IMR-90 (cell line): Measurements from ENCODE around the gene PLPP3. TPM values are rescaled to one million over a fixed set of nuclear protein-coding genes. Genes with fewer than 3 reads are reported as not detected.

ENCODE experiments used
- ATAC-seq: fragments of 200-7000 bp; cut with Tn5 transposase; 2 replicates; pipeline ENCODE4 v1.9.1; 2020; ENCODE audit warnings: low read depth, mild to moderate bottlenecking, moderate library complexity
- BruUV-seq: library from RNA; stranded (reverse); fragments of 400-500 nt; replicated peaks from 2 replicates; lab custom pipeline; 2021; lab: Mats Ljungman, UMichigan
- CTCF ChIA-PET: fragments of 300-600 bp; formaldehyde crosslinking; extraction: SDS; loops from one replicate; lab custom pipeline; 2021; ENCODE audit warnings: antibody characterized with exemption; lab: Yijun Ruan, JAX
- POLR2A ChIA-PET: fragments of 300-600 bp; sonication (Branson Sonifier 250); formaldehyde crosslinking; loops from one replicate; lab custom pipeline; 2022; ENCODE audit warnings: antibody characterized with exemption; ENCODE audit not compliant: unreplicated experiment; lab: Charles Lee
- DNase-seq: peaks from one replicate; pipeline ENCODE4 v3.0.0; 2013
- H2AFZ ChIP-seq: replicated peaks from 2 replicates; pipeline ENCODE3; 2013; ENCODE audit warnings: low read length, mild to moderate bottlenecking; ENCODE audit not compliant: poor library complexity
- H2AK5ac ChIP-seq: 2 replicates; pipeline ENCODE4 v1.6.1; 2013; ENCODE audit warnings: low read depth, low read length, inconsistent platforms
- H2AK9ac ChIP-seq: replicated peaks from 2 replicates; pipeline ENCODE3; 2013; ENCODE audit warnings: mild to moderate bottlenecking, low read depth, low read length, moderate library complexity; ENCODE audit not compliant: poor library complexity
- H2BK120ac ChIP-seq: 2 replicates; pipeline ENCODE4 v1.6.1; 2013; ENCODE audit warnings: low read depth, low read length, inconsistent platforms
- H2BK15ac ChIP-seq: 3 replicates; pipeline ENCODE4 v1.6.1; 2013; ENCODE audit warnings: low read depth, low read length, inconsistent platforms
- H2BK20ac ChIP-seq: 2 replicates; pipeline ENCODE4 v1.6.1; 2013; ENCODE audit warnings: low read depth, mild to moderate bottlenecking, inconsistent platforms, low read length, moderate library complexity
- H2BK5ac ChIP-seq: 2 replicates; pipeline ENCODE4 v1.6.1; 2013; ENCODE audit warnings: mild to moderate bottlenecking, low read depth, low read length, inconsistent platforms; ENCODE audit not compliant: poor library complexity, severe bottlenecking
- H3K14ac ChIP-seq: replicated peaks from 2 replicates; pipeline ENCODE4 v1.6.1; 2013; ENCODE audit warnings: low read depth, low read length, inconsistent platforms
- H3K18ac ChIP-seq: 2 replicates; pipeline ENCODE4 v1.6.1; 2013; ENCODE audit warnings: low read depth, low read length, control low read depth
- H3K23ac ChIP-seq: 2 replicates; pipeline ENCODE4 v1.6.1; 2013; ENCODE audit warnings: low read depth, low read length, inconsistent platforms
- H3K27ac ChIP-seq: 2 replicates; pipeline ENCODE4 v1.5.1; 2013; ENCODE audit warnings: mild to moderate bottlenecking, control low read depth, low read length; ENCODE audit not compliant: insufficient read depth
- H3K27me3 ChIP-seq: 2 replicates; pipeline ENCODE4 v1.6.1; 2013; ENCODE audit warnings: low read length; ENCODE audit not compliant: control insufficient read depth, insufficient read depth
- H3K36me3 ChIP-seq: 2 replicates; pipeline ENCODE4 v1.6.1; 2013; ENCODE audit warnings: low read length, mixed read lengths; ENCODE audit not compliant: control insufficient read depth, insufficient read depth
- H3K4ac ChIP-seq: 2 replicates; pipeline ENCODE4 v1.6.1; 2013; ENCODE audit warnings: low read depth, low read length, inconsistent platforms
- H3K4me1 ChIP-seq: 2 replicates; pipeline ENCODE4 v1.6.1; 2013; ENCODE audit warnings: low read length, mixed read lengths; ENCODE audit not compliant: control insufficient read depth, insufficient read depth
- H3K4me2 ChIP-seq: 2 replicates; pipeline ENCODE4 v1.6.1; 2013; ENCODE audit warnings: low read depth, mild to moderate bottlenecking, control low read depth, low read length, moderate library complexity
- H3K4me3 ChIP-seq: 2 replicates; pipeline ENCODE4 v1.5.1; 2013; ENCODE audit warnings: low read depth, mild to moderate bottlenecking, control low read depth, low read length, moderate library complexity; ENCODE audit not compliant: insufficient read depth
- H3K56ac ChIP-seq: 2 replicates; pipeline ENCODE4 v1.6.1; 2013; ENCODE audit warnings: low read length, inconsistent platforms; ENCODE audit not compliant: insufficient read depth; ENCODE audit errors: extremely low read depth
- H3K79me1 ChIP-seq, 2 experiments: 2 replicates each; pipeline ENCODE4 v1.6.1; 2013; ENCODE audit warnings: low read length in 2 of 2, inconsistent platforms in 1 of 2, low read depth in 1 of 2
- H3K9ac ChIP-seq: 2 replicates; pipeline ENCODE4 v1.6.1; 2013; ENCODE audit warnings: low read depth, low read length, control low read depth
- H3K9me1 ChIP-seq: 2 replicates; pipeline ENCODE4 v1.6.1; 2013; ENCODE audit warnings: low read length, inconsistent platforms; ENCODE audit not compliant: insufficient read depth
- H3K9me3 ChIP-seq: 2 replicates; pipeline ENCODE4 v1.6.1; 2013; ENCODE audit warnings: low read length; ENCODE audit not compliant: control insufficient read depth, insufficient read depth
- H4K20me1 ChIP-seq: 2 replicates; pipeline ENCODE4 v1.6.1; 2013; ENCODE audit warnings: low read length, inconsistent platforms; ENCODE audit not compliant: insufficient read depth
- H4K5ac ChIP-seq: 2 replicates; pipeline ENCODE4 v1.6.1; 2013; ENCODE audit warnings: mild to moderate bottlenecking, low read depth, low read length, control low read depth
- H4K8ac ChIP-seq, 2 experiments: 2 replicates each; pipeline ENCODE4 v1.6.1; 2013; ENCODE audit warnings: low read depth in 2 of 2, low read length in 2 of 2, control low read depth in 1 of 2, inconsistent platforms in 1 of 2
- H4K91ac ChIP-seq: 2 replicates; pipeline ENCODE4 v1.6.1; 2013; ENCODE audit warnings: low read depth, low read length, inconsistent platforms; ENCODE audit not compliant: insufficient read depth
- CTCF ChIP-seq: conservative IDR thresholded peaks from 2 replicates; pipeline ENCODE4 v1.5.1; 2012; ENCODE audit warnings: mild to moderate bottlenecking, low read depth, low read length, improper control_type of control experiment
- MAZ ChIP-seq: IDR thresholded peaks from 2 replicates; pipeline ENCODE4 v1.6.1; 2012; ENCODE audit warnings: low read depth, mild to moderate bottlenecking, low read length, improper control_type of control experiment, moderate library complexity, borderline replicate concordance
- RAD21 ChIP-seq: IDR thresholded peaks from 2 replicates; pipeline ENCODE4 v1.6.1; 2012; ENCODE audit warnings: low read length, improper control_type of control experiment
- RCOR1 ChIP-seq: IDR thresholded peaks from 2 replicates; pipeline ENCODE4 v1.6.1; 2012; ENCODE audit warnings: mild to moderate bottlenecking, low read length, improper control_type of control experiment; ENCODE audit not compliant: insufficient replicate concordance
- RFX5 ChIP-seq: IDR thresholded peaks from 2 replicates; pipeline ENCODE4 v1.8.0; 2012; ENCODE audit warnings: low read depth, mild to moderate bottlenecking, low read length, moderate library complexity
- SMC3 ChIP-seq: fragments of 150-350 bp; IDR thresholded peaks from 2 replicates; pipeline ENCODE4 v1.6.1; 2016; ENCODE audit warnings: low read depth, mild to moderate bottlenecking, antibody characterized with exemption, low read length, moderate library complexity
- WGBS, 2 experiments: methylation state at CpG; one replicate each; pipeline versions ENCODE4 v1.1.5 to v1.1.7; 2013; ENCODE audit warnings: missing lambda C conversion rate in 2 of 2; ENCODE audit not compliant: insufficient read length in 1 of 2; ENCODE audit errors: extremely low coverage in 2 of 2; 5-methylcytosine and 5-hydroxymethylcytosine counted together
- dilution Hi-C: fragments of 300-500 bp; cut with HindIII; formaldehyde crosslinking; loops from one replicate; pipeline ENCODE4 v1.14.3; 2018; ENCODE audit warnings: low sequenced_read_pairs; ENCODE audit not compliant: unreplicated experiment
- in situ Hi-C: fragments of 300-500 bp; cut with MboI; formaldehyde crosslinking; loops from 3 replicates; pipeline ENCODE4 v1.14.3; 2019; ENCODE audit warnings: low sequenced_read_pairs, inconsistent platforms, mixed read lengths
- intact Hi-C: fragments of 100-400 bp; cut with micrococcal nuclease; formaldehyde crosslinking; loops from 2 replicates; pipeline ENCODE4 v1.10.0; 2022
- polyA plus RNA-seq, 3 experiments: library from polyadenylated mRNA; depleted of rRNA; stranded (reverse); fragments of >200 nt; gene quantifications; 2 replicates each; pipeline ENCODE4 v1.2.3, GENCODE V29; 2012; ENCODE audit warnings: low replicate concordance in 1 of 3
- total RNA-seq: library from RNA; depleted of rRNA; stranded (reverse); fragments of >200 nt; gene quantifications from 2 replicates; pipeline ENCODE4 v1.2.3, GENCODE V29; 2012

PLPP3 gene
- total and polyA plus RNA-seq, 2 of the 4 experiments (the other 2 are of a cell fraction) = 49.9 to 56.6 TPM

- WGBS, 2 experiments = 0% methylated on average over 1 of the region's 5 CpGs; no CpG with 5 or more reads in 1 of the 2 experiments
- no peak overlapping the region for H2BK15ac ChIP-seq
- H2BK120ac ChIP-seq = no peak overlapping the region
- ChIA-PET CTCF (interaction anchor here (0.6 to 3.9 kb wide), 14 partner anchors 8 to 1408 kb away, joined by 3 to 14 read pairs (median 3); no protein-coding TSS in a partner anchor), POLR2A (no interaction called here)
- H3K27ac ChIP-seq = no peak overlapping the region
- no peaks in the 10 kb centered on the region for H4K20me1 ChIP-seq
- dilution Hi-C loops = loop anchor here (25.0 kb wide), 1 partner anchor 1298 kb away; no protein-coding TSS in a partner anchor
- H2AFZ ChIP-seq = no peak overlapping the region
- no peaks in the 10 kb centered on the region for H3K27me3 ChIP-seq
- H3K4me2 ChIP-seq = no peak overlapping the region
- peak; percentile 89 for ATAC-seq
- H3K79me1 ChIP-seq = no peaks in the 10 kb centered on the region
- no peak overlapping the region for H3K14ac ChIP-seq
- no peak overlapping the region for H3K4me3 ChIP-seq
- H4K91ac ChIP-seq = no peak overlapping the region
- H2AK9ac ChIP-seq = no peak overlapping the region
- no peaks in the 10 kb centered on the region for H3K4me1 ChIP-seq
- H3K18ac ChIP-seq = no peak overlapping the region
- no peak overlapping the region for H2BK20ac ChIP-seq
- H3K36me3 ChIP-seq = no peaks in the 10 kb centered on the region
- intact Hi-C loops = loop anchor here (1.0 to 10.0 kb wide), 8 partner anchors 126 to 1513 kb away; no protein-coding TSS in a partner anchor
- no peak overlapping the region for H3K56ac ChIP-seq
- no peak overlapping the region for H3K23ac ChIP-seq
- no peak overlapping the region for H3K9ac ChIP-seq
- H3K9me3 ChIP-seq = no peaks in the 10 kb centered on the region
- no peak overlapping the region for H2AK5ac ChIP-seq
- H4K8ac ChIP-seq = no peak overlapping the region; a peak in 1 of 4 replicates
- DNase-seq = peak; percentile 77
- no peak overlapping the region for H2BK5ac ChIP-seq
- H3K4ac ChIP-seq = no peak overlapping the region
- in situ Hi-C loops = loop anchor here (5.0 to 10.0 kb wide), 2 partner anchors 1298 to 1440 kb away; no protein-coding TSS in a partner anchor
- no peaks in the 10 kb centered on the region for H3K9me1 ChIP-seq
- no peak overlapping the region for H4K5ac ChIP-seq
- no TSS peak for BruUV-seq
- peak; percentile 93 for TF ChIP-seq RAD21
- TF ChIP-seq MAZ = no peak
- peak; percentile 91 for TF ChIP-seq SMC3
- peak; percentile 94 for TF ChIP-seq CTCF
- no peak for TF ChIP-seq RCOR1
- TF ChIP-seq RFX5 = no peak
Measured at GRCh38 chr1:56584910-56585528, 5.7 kb upstream of the PLPP3 start.
